ENCODE results near the gene VSTM2B.

DNA sequence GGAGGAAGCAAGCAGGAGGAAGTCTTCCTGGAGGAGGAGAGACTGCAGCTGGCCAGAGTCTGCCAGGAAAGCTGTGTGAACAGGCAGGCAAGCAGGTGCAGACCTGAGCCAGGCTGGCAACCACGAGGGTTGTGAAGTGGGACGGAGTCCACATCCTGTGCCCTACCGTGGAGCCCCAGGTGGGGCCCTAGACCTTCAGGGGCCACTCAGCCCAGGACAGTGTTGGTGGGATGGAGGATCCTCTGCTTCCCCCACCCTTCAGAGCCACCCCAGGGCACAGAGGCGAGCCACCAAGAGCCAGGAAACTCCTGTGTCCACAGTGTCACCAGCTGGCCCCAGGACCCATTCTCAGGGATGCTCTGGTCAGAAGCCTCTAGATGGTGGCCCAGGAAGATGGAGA is 8.4 kb upstream of the VSTM2B start:
- no peak for TF ChIP-seq POLR2AphosphoS5 (IDR thresholded peaks at IDR 0.05)
- no peak for TF ChIP-seq POLR2A (IDR thresholded peaks at IDR 0.05)
